Left ventricle myocardium inferior (tissue), 1 donor: ENCODE results near the gene RFWD3. TPM values are rescaled to one million over a fixed set of nuclear protein-coding genes. Genes with fewer than 3 reads are reported as not detected.

Experiments
- DNase-seq: peaks from one replicate; pipeline ENCODE4 v3.0.0-alpha.2; 2020
- H3K27ac ChIP-seq: fragments of 200-600 bp; replicated peaks from 2 replicates; pipeline ENCODE4 v1.8.0; 2021
- H3K27me3 ChIP-seq: fragments of 200-600 bp; 2 replicates; pipeline ENCODE4 v1.8.0; 2021; ENCODE audit warnings: low read depth
- H3K36me3 ChIP-seq: fragments of 200-600 bp; 2 replicates; pipeline ENCODE4 v1.8.0; 2021
- H3K4me1 ChIP-seq: fragments of 200-600 bp; 2 replicates; pipeline ENCODE4 v1.8.0; 2021
- H3K4me3 ChIP-seq: fragments of 200-600 bp; 2 replicates; pipeline ENCODE4 v1.8.0; 2021; ENCODE audit warnings: mild to moderate bottlenecking, moderate library complexity
- H3K9me3 ChIP-seq: fragments of 200-600 bp; replicated peaks from 2 replicates; pipeline ENCODE4 v1.8.0; 2021
- intact Hi-C: fragments of 100-400 bp; cut with micrococcal nuclease; formaldehyde crosslinking; loops from one replicate; pipeline ENCODE4 v1.11.0; 2022
- total RNA-seq: library from RNA; stranded (reverse); fragmentation: NEBNext Ultra II Directional; extraction: Animal tissue kit (Norgen Biotek cat#: 25700); gene quantifications from one replicate; pipeline ENCODE4 v1.2.1, GENCODE V29; 2021
- TF ChIP-seq, protein P1 (sequence below): fragments of 200-600 bp; IDR thresholded peaks from 2 replicates; pipeline ENCODE4 v1.8.0; 2021; ENCODE audit warnings: antibody characterized with exemption, mild to moderate bottlenecking, borderline replicate concordance
- donor health status: DM: no; HTN: yes; CAD: no; lungs with severe emphysema.

Gene RFWD3
- total RNA-seq, 1 donor from 2014 or later, result 5.9 TPM

DNA sequence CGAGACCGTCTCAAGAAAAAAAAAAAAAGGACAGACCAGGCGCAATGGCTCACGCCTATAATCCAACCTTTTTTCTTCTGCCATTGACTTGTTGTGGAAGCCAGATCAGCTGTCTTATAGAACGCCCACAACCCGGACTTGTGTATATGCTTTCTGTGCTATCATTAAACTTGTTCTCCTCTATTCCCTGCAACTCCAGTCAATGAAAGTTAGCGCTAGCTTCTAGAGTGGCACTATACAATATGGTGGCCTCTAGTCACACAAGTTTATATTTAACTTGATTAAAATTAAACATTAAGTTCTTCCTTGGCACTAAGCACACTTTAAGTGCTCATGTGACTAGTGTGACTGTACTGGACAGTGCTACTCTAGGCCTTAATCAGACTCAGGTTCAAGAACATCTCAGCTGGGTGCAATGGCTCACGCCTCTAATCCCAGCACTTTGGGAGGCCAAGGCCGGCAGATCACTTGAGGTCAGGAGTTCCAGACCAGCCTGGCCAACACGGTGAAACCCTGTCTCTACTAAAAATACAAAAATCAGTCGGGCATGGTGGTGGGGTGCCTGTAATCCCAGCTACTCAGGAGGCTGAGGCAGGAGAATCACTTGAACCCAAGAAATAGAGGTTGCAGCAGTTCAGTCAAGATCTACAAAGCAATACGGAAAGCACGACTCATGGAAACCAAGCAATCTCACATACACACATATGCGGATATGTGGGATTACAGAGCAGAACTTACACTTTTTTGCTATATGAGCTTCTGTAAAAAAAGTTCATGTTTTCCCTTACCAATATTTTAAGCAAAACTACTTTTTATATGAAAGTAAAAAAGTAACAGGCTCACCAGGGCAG lies 41.0 kb downstream of the RFWD3 start:
- DNase-seq, result no peak
- Histone ChIP-seq H3K27ac (no peak overlapping the region), H3K4me3 (no peak overlapping the region), H3K9me3 (no peaks in the 10 kb centered on the region), H3K36me3 (peaks cover 91% of the 10 kb centered on the region), H3K27me3 (no peaks in the 10 kb centered on the region), H3K4me1 (peaks cover 19% of the 10 kb centered on the region)
- TF ChIP-seq, protein P1, sequence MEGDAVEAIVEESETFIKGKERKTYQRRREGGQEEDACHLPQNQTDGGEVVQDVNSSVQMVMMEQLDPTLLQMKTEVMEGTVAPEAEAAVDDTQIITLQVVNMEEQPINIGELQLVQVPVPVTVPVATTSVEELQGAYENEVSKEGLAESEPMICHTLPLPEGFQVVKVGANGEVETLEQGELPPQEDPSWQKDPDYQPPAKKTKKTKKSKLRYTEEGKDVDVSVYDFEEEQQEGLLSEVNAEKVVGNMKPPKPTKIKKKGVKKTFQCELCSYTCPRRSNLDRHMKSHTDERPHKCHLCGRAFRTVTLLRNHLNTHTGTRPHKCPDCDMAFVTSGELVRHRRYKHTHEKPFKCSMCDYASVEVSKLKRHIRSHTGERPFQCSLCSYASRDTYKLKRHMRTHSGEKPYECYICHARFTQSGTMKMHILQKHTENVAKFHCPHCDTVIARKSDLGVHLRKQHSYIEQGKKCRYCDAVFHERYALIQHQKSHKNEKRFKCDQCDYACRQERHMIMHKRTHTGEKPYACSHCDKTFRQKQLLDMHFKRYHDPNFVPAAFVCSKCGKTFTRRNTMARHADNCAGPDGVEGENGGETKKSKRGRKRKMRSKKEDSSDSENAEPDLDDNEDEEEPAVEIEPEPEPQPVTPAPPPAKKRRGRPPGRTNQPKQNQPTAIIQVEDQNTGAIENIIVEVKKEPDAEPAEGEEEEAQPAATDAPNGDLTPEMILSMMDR, result no peak
- intact Hi-C loops, result no loop called here

DNA sequence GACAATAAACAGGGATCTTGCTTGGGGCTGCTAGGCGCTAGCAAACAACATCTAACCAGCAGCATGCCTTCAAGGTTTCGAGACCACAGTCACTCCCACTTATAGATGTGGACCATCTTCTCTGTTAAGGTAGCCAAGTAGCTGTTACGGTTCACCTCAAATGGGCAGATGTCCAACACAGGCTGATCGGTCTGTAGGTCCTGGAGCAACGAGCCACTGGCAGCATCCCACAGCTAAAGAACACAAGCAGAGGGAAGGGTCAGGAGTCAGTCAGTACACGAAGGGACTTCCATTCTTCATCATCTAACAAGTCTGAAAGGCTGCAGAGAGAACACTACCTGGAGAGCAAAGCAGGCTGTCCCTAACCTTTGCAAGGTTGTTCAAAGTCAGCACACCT lies 42.8 kb downstream of the RFWD3 start:
- Histone ChIP-seq H3K27ac (no peak overlapping the region), H3K4me3 (no peak overlapping the region), H3K27me3 (no peaks in the 10 kb centered on the region), H3K9me3 (no peaks in the 10 kb centered on the region), H3K4me1 (peaks cover 19% of the 10 kb centered on the region), H3K36me3 (peaks cover 74% of the 10 kb centered on the region)
- intact Hi-C loops, result no loop called here
- no peak for DNase-seq
- TF ChIP-seq, protein P1, result no peak

DNA sequence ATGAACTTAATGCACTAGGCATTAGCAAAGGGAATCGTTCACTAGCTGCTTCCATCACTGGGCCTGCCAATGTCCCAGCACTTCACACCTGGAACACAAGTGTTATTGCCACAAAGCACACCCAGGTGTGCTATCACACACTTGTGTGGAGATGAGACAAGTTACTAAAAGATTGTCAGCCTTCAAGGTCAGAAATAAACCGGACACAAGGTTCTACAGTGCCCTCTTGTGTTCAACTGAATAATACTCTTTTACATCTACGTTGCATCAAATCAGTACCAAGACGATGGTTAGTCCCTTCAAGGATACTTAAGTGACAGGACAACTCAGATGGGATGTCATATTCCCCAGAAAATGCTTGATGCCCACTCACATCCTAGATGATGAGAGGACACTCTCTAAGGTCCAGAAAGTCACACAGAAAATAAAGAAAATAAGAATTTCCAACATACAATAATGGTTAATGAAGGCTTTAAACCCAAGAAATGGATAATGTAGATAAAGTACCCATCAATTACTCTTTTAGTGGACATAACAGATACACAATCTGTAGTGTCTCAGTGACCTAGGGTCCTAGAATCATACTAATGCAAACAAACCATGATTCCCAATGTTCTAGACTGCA lies 43.4 kb downstream of the RFWD3 start:
- TF ChIP-seq, protein P1, result peak; percentile 74
- no peaks in the 10 kb centered on the region for H3K9me3 ChIP-seq
- H3K27ac ChIP-seq, result peak overlapping the region; percentile 31
- no peaks in the 10 kb centered on the region for H3K27me3 ChIP-seq
- H3K36me3 ChIP-seq, result peaks cover 70% of the 10 kb centered on the region
- H3K4me1 ChIP-seq, result peaks cover 19% of the 10 kb centered on the region
- DNase-seq, result no peak
- intact Hi-C loops, result no loop called here
- no peak overlapping the region for H3K4me3 ChIP-seq

DNA sequence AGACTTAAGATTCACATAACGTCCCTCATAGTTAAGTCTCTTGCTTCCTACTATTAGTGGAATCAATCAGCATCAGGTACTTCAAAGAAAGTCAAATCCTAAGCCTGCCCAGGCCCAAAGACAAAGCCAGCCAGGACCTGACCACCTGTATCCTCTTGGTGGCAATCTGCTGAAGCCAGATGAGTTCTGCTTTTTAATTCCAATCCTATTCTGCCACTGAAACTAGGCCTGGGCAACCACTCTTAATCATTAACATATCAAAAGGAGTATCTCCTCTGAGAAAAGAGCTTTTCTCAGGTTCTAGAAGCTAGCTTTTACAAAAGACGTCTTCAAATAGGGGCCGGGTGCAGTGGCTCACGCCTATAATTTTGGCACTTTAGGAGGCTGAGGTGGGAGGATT lies 44.7 kb downstream of the RFWD3 start:
- Histone ChIP-seq H3K4me1 (peaks cover 7% of the 10 kb centered on the region), H3K36me3 (peaks cover 57% of the 10 kb centered on the region), H3K27me3 (no peaks in the 10 kb centered on the region), H3K9me3 (no peaks in the 10 kb centered on the region), H3K4me3 (no peak overlapping the region), H3K27ac (no peak overlapping the region)
- intact Hi-C loops, result no loop called here
- TF ChIP-seq, protein P1, result no peak
- DNase-seq, result no peak

DNA sequence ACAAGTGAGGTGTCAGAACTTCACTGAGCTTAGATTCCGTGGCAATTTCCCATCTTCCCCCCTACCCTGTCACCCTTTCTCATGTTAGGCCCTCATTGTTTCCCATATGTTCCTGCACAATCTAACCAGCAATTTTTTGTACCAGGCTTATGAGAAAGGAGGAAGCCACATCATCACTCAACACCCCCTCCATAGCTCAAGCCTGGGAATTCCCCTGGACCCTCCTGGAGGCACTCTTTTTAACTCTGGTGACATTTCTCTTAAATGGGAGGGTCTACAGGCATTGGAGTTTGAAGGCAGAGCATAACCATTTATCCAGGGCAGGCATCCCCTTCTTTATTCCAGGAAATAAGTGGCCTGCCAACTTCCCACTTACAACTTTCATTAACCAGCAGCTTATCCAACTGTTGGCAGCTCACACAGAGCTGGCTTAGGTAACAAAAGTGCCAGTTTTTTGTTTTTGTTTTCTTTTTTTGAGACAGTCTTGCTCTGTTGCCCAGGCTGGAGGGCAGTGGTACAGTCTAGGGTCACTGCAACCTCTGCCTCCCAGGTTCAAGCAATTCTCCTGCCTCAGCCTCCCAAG lies 49.4 kb downstream of the RFWD3 start:
- no peaks in the 10 kb centered on the region for H3K9me3 ChIP-seq
- TF ChIP-seq, protein P1, result no peak
- no peaks in the 10 kb centered on the region for H3K4me1 ChIP-seq
- H3K27ac ChIP-seq, result no peak overlapping the region
- H3K4me3 ChIP-seq, result no peak overlapping the region
- H3K27me3 ChIP-seq, result no peaks in the 10 kb centered on the region
- intact Hi-C loops, result no loop called here
- peaks cover 12% of the 10 kb centered on the region for H3K36me3 ChIP-seq
- DNase-seq, result no peak
